H9 (cell line): ENCODE results near the gene TRIM77. TPM values are rescaled to one million over a fixed set of nuclear protein-coding genes. Genes with fewer than 3 reads are reported as not detected.
"Not testable (repeated sequence)": the region's sequence is repeated elsewhere in the genome, so short reads cannot be mapped to it uniquely, and the experiment has no call there.

Source experiments
- DNase-seq: peaks from one replicate; pipeline ENCODE4 v3.0.0-alpha.2; 2017
- H2AFZ ChIP-seq: one replicate; pipeline ENCODE4 v1.6.1; 2013; ENCODE audit warnings: mild to moderate bottlenecking, low read length, control low read depth, moderate library complexity
- H2AK5ac ChIP-seq: 2 replicates; pipeline ENCODE4 v1.6.1; 2013; ENCODE audit warnings: low read length, control low read depth, mixed read lengths; ENCODE audit not compliant: insufficient read length
- H2BK120ac ChIP-seq: one replicate; pipeline ENCODE4 v1.6.1; 2013; ENCODE audit warnings: low read depth, mild to moderate bottlenecking, low read length, control low read depth, inconsistent platforms; ENCODE audit not compliant: poor library complexity, severe bottlenecking
- H2BK12ac ChIP-seq: 2 replicates; pipeline ENCODE4 v1.6.1; 2013; ENCODE audit warnings: low read length, control low read depth, mixed read lengths, low read depth; ENCODE audit not compliant: insufficient read length
- H2BK15ac ChIP-seq: 2 replicates; pipeline ENCODE4 v1.6.1; 2013; ENCODE audit warnings: low read depth, low read length, control low read depth
- H2BK20ac ChIP-seq: one replicate; pipeline ENCODE4 v1.6.1; 2013; ENCODE audit warnings: low read depth, mild to moderate bottlenecking, low read length, control low read depth, inconsistent platforms; ENCODE audit not compliant: poor library complexity, severe bottlenecking
- H2BK5ac ChIP-seq: 2 replicates; pipeline ENCODE4 v1.6.1; 2013; ENCODE audit warnings: low read length, control low read depth, mixed read lengths; ENCODE audit not compliant: insufficient read length
- H3K14ac ChIP-seq: 2 replicates; pipeline ENCODE4 v1.6.1; 2013; ENCODE audit warnings: low read length, control low read depth; ENCODE audit not compliant: insufficient read depth
- H3K18ac ChIP-seq: 2 replicates; pipeline ENCODE4 v1.6.1; 2013; ENCODE audit warnings: low read depth, mild to moderate bottlenecking, mixed read lengths, low read length, control low read depth; ENCODE audit not compliant: insufficient read length
- H3K23ac ChIP-seq: 2 replicates; pipeline ENCODE4 v1.6.1; 2013; ENCODE audit warnings: low read length, control low read depth, mixed read lengths, low read depth; ENCODE audit not compliant: insufficient read length
- H3K23me2 ChIP-seq: 2 replicates; pipeline ENCODE4 v1.6.1; 2013; ENCODE audit warnings: low read depth, mild to moderate bottlenecking, mixed read lengths, low read length, control low read depth; ENCODE audit not compliant: insufficient read length, poor library complexity, severe bottlenecking
- H3K27ac ChIP-seq: 2 replicates; pipeline ENCODE4 v1.5.1; 2013; ENCODE audit warnings: low read length, control low read depth, mixed read lengths, low read depth; ENCODE audit not compliant: insufficient read length
- H3K27me3 ChIP-seq: 2 replicates; pipeline ENCODE4 v1.6.1; 2013; ENCODE audit warnings: low read length, control low read depth, inconsistent platforms; ENCODE audit not compliant: insufficient read depth
- H3K4ac ChIP-seq: 2 replicates; pipeline ENCODE4 v1.6.1; 2013; ENCODE audit warnings: low read depth, mild to moderate bottlenecking, control low read depth, inconsistent platforms, low read length, moderate library complexity
- H3K4me1 ChIP-seq: 2 replicates; pipeline ENCODE4 v1.6.1; 2013; ENCODE audit warnings: low read length, control low read depth, inconsistent platforms; ENCODE audit not compliant: insufficient read depth
- H3K4me2 ChIP-seq: 2 replicates; pipeline ENCODE4 v1.6.1; 2013; ENCODE audit warnings: low read length, control low read depth, mixed read lengths; ENCODE audit not compliant: insufficient read length, insufficient read depth
- H3K56ac ChIP-seq: 2 replicates; pipeline ENCODE4 v1.6.1; 2013; ENCODE audit warnings: low read depth, mild to moderate bottlenecking, mixed read lengths, low read length, control low read depth; ENCODE audit not compliant: insufficient read length
- H3K79me1 ChIP-seq: 2 replicates; pipeline ENCODE4 v1.6.1; 2013; ENCODE audit warnings: low read depth, mild to moderate bottlenecking, moderate library complexity, low read length, control low read depth, inconsistent platforms; ENCODE audit not compliant: insufficient read depth, poor library complexity, severe bottlenecking
- H3K79me2 ChIP-seq: 2 replicates; pipeline ENCODE4 v1.6.1; 2013; ENCODE audit warnings: low read length, control low read depth, inconsistent platforms; ENCODE audit not compliant: insufficient read depth
- H3K9ac ChIP-seq: 2 replicates; pipeline ENCODE4 v1.6.1; 2013; ENCODE audit warnings: low read length, control low read depth, mixed read lengths; ENCODE audit not compliant: insufficient read length; ENCODE audit errors: extremely low read depth
- H3K9me3 ChIP-seq: one replicate; pipeline ENCODE4 v1.6.1; 2013; ENCODE audit warnings: low read depth, low read length, inconsistent platforms; ENCODE audit not compliant: control insufficient read depth
- H3T11ph ChIP-seq: one replicate; pipeline ENCODE4 v1.6.1; 2013; ENCODE audit warnings: mild to moderate bottlenecking, low read length, control low read depth, inconsistent platforms
- H4K20me1 ChIP-seq: one replicate; pipeline ENCODE4 v1.6.1; 2013; ENCODE audit not compliant: control insufficient read depth, insufficient read length, insufficient read depth
- H4K5ac ChIP-seq: 2 replicates; pipeline ENCODE4 v1.6.1; 2013; ENCODE audit warnings: low read depth, mild to moderate bottlenecking, mixed read lengths, low read length, control low read depth; ENCODE audit not compliant: insufficient read length
- H4K8ac ChIP-seq: replicated peaks from 2 replicates; pipeline ENCODE4 v1.6.1; 2013; ENCODE audit warnings: low read length, control low read depth, mixed read lengths, low read depth; ENCODE audit not compliant: insufficient read length
- H4K91ac ChIP-seq: 2 replicates; pipeline ENCODE4 v1.6.1; 2013; ENCODE audit warnings: low read depth, mild to moderate bottlenecking, moderate library complexity, mixed read lengths, low read length, control low read depth; ENCODE audit not compliant: insufficient read length
- H3K27ac Mint-ChIP-seq, 3 experiments: 2 replicates in 2 of 3; 3 replicates in 1 of 3; pipeline ENCODE4 v1.8.0; 2020 to 2021; ENCODE audit warnings: mixed read lengths in 3 of 3, mild to moderate bottlenecking in 1 of 3, moderate library complexity in 1 of 3
- H3K27me3 Mint-ChIP-seq: 2 replicates; pipeline ENCODE4 v1.8.0; 2021; ENCODE audit warnings: low read depth, mild to moderate bottlenecking, moderate library complexity, mixed read lengths
- H3K36me3 Mint-ChIP-seq, 3 experiments: 2 replicates in 2 of 3; 3 replicates in 1 of 3; pipeline ENCODE4 v1.8.0; 2020 to 2021; ENCODE audit warnings: low read depth in 3 of 3, mixed read lengths in 3 of 3; ENCODE audit not compliant: insufficient read depth in 1 of 3
- H3K4me1 Mint-ChIP-seq, 2 experiments: 2 replicates each; pipeline ENCODE4 v1.8.0; 2020; ENCODE audit warnings: mixed read lengths in 2 of 2
- H3K4me3 Mint-ChIP-seq, 2 experiments: 2 replicates in 1 of 2; 3 replicates in 1 of 2; pipeline ENCODE4 v1.8.0; 2020 to 2021; ENCODE audit warnings: mild to moderate bottlenecking in 2 of 2, mixed read lengths in 2 of 2, moderate library complexity in 1 of 2
- H3K9me3 Mint-ChIP-seq, 2 experiments: 2 replicates in 1 of 2; 3 replicates in 1 of 2; pipeline ENCODE4 v1.8.0; 2020; ENCODE audit warnings: mild to moderate bottlenecking in 2 of 2, mixed read lengths in 2 of 2, moderate library complexity in 1 of 2
- WGBS: extraction: QIAGEN DNeasy Blood & Tissue Kit; methylation state at CpG from one replicate; pipeline ENCODE4 v1.1.7; 2013; ENCODE audit warnings: missing lambda C conversion rate, low lambda C conversion rate, mixed read lengths; ENCODE audit not compliant: insufficient read length; ENCODE audit errors: extremely low coverage; 5-methylcytosine and 5-hydroxymethylcytosine counted together
- long read RNA-seq: library from polyadenylated mRNA; unstranded; transcript quantifications from one replicate; pipeline ENCODE4 v2.0.0, GENCODE V29; 2020
- total RNA-seq: library from RNA; stranded (reverse); gene quantifications from 2 replicates; pipeline ENCODE4 v1.2.1, GENCODE V29; 2021

The TRIM77 gene, protein sequence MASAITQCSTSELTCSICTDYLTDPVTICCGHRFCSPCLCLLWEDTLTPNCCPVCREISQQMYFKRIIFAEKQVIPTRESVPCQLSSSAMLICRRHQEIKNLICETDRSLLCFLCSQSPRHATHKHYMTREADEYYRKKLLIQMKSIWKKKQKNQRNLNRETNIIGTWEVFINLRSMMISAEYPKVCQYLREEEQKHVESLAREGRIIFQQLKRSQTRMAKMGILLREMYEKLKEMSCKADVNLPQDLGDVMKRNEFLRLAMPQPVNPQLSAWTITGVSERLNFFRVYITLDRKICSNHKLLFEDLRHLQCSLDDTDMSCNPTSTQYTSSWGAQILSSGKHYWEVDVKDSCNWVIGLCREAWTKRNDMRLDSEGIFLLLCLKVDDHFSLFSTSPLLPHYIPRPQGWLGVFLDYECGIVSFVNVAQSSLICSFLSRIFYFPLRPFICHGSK
- total RNA-seq, result not detected in 2 replicates
- long read RNA-seq, result 0 reads

DNA sequence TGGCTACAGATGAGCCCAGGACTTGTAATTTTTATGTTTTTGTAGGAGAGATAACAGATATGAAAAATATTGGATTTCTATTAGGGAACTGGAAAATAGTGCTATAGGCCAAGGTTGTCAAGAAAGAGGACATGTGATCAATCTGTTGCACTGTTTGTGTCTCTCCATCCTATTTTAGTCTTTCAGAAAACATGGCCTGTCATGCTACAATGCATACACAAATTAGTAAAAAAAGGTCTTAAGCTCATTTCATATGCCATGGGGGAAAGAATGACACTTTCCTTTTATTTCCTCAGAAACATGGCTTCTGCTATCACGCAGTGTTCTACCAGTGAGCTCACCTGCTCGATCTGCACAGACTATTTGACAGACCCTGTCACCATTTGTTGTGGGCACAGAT, at the start of gene TRIM77:
Gene TRIM77 (plus strand): TSS at position 301 of the 400 bp plus-strand sequence. CDS start 0 bp downstream, at position 301.
- H3K36me3 Mint-ChIP-seq, H3K14ac ChIP-seq, H3K9me3 ChIP-seq, H3K79me2 ChIP-seq, H3K27ac Mint-ChIP-seq, H3K27me3 ChIP-seq, H2AFZ ChIP-seq, H3K4ac ChIP-seq, DNase-seq, H3K27ac ChIP-seq, H2BK20ac ChIP-seq, H3K56ac ChIP-seq, H4K91ac ChIP-seq, H2BK5ac ChIP-seq, H4K20me1 ChIP-seq, H3K4me1 Mint-ChIP-seq, H3K18ac ChIP-seq, H3K9ac ChIP-seq, H3K23me2 ChIP-seq, H2BK120ac ChIP-seq, H4K5ac ChIP-seq, H3K4me2 ChIP-seq, H3K4me3 Mint-ChIP-seq, H2AK5ac ChIP-seq, H3K4me1 ChIP-seq, H3K79me1 ChIP-seq, H2BK12ac ChIP-seq, H3K23ac ChIP-seq, H4K8ac ChIP-seq, H3K27me3 Mint-ChIP-seq, H3K9me3 Mint-ChIP-seq, H2BK15ac ChIP-seq, H3T11ph ChIP-seq: not testable (repeated sequence)
- no CpG with 5 or more reads among the region's 2 CpGs for WGBS
